ENCODE results near the gene CACNA2D1. TPM values are rescaled to one million over a fixed set of nuclear protein-coding genes. Genes with fewer than 3 reads are reported as not detected.

Gene CACNA2D1
- total and polyA plus RNA-seq, 7 experiments from 2014 or later, result not detected

- H3K4me3 ChIP-seq (ENCODE audit: low read length), result no peak overlapping the region
- H3K27me3 Mint-ChIP-seq, result no peaks in the 10 kb centered on the region
- H3K4me1 ChIP-seq (ENCODE audit: control insufficient read depth in 2 of 2, insufficient read depth in 2 of 2, low read length in 2 of 2), result no peaks in the 10 kb centered on the region
- H3K4me1 Mint-ChIP-seq, result no peaks in the 10 kb centered on the region
- no peak overlapping the region for H3K27ac ChIP-seq (ENCODE audit: low read depth, low read length)
- ChIA-PET CTCF (no interaction called here), POLR2A (no interaction called here)
- no peak for ATAC-seq
- no peaks in the 10 kb centered on the region for H3K36me3 Mint-ChIP-seq
- H3K27ac Mint-ChIP-seq, result no peak overlapping the region
- no peak overlapping the region for H3K4me3 Mint-ChIP-seq
- H3K36me3 ChIP-seq (ENCODE audit: control insufficient read depth in 2 of 3, insufficient read depth in 3 of 3, low read length in 3 of 3), result no peaks in the 10 kb centered on the region
- H3K9me3 Mint-ChIP-seq, result peaks cover 0 to 15% (median 5%) of the 10 kb centered on the region in 11 donors
- intact Hi-C loops (cut with micrococcal nuclease), result no loop called here
- no peak for DNase-seq
- no peaks in the 10 kb centered on the region for H3K27me3 ChIP-seq (ENCODE audit: control insufficient read depth in 2 of 2, insufficient read depth in 2 of 2, low read length in 2 of 2)
- no peaks in the 10 kb centered on the region for H3K9me3 ChIP-seq (ENCODE audit: control insufficient read depth in 2 of 3, low read length in 3 of 3)
Measured at GRCh38 chr7:82396343-82396742, 47.2 kb downstream of the CACNA2D1 start.

- no peaks in the 10 kb centered on the region for H3K4me1 Mint-ChIP-seq
- CTCF ChIA-PET, result no interaction called here
- POLR2A ChIA-PET, result no interaction called here
- Histone ChIP-seq H3K4me1 (ENCODE audit: control insufficient read depth in 2 of 2, insufficient read depth in 2 of 2, low read length in 2 of 2) (no peaks in the 10 kb centered on the region), H3K9me3 (ENCODE audit: control insufficient read depth in 2 of 3, low read length in 3 of 3) (no peaks in the 10 kb centered on the region), H3K27me3 (ENCODE audit: control insufficient read depth in 2 of 2, insufficient read depth in 2 of 2, low read length in 2 of 2) (no peaks in the 10 kb centered on the region), H3K4me3 (ENCODE audit: low read length) (no peak overlapping the region), H3K36me3 (ENCODE audit: control insufficient read depth in 2 of 3, insufficient read depth in 3 of 3, low read length in 3 of 3) (no peaks in the 10 kb centered on the region), H3K27ac (ENCODE audit: low read depth, low read length) (no peak overlapping the region)
- intact Hi-C loops (cut with micrococcal nuclease), result no loop called here
- no peak overlapping the region for H3K27ac Mint-ChIP-seq
- peaks cover 0 to 15% (median 5%) of the 10 kb centered on the region in 11 donors for H3K9me3 Mint-ChIP-seq
- H3K36me3 Mint-ChIP-seq, result no peaks in the 10 kb centered on the region
- H3K27me3 Mint-ChIP-seq, result no peaks in the 10 kb centered on the region
- no peak for ATAC-seq
- no peak overlapping the region for H3K4me3 Mint-ChIP-seq
- DNase-seq, result no peak
Measured at GRCh38 chr7:82395147-82395546, 48.4 kb downstream of the CACNA2D1 start.

- ATAC-seq, result no peak
Measured at GRCh38 chr7:82393840-82394220, 49.7 kb downstream of the CACNA2D1 start.

GRCh38 chr7:82393076-82393839 is 50.3 kb downstream of the CACNA2D1 start:
- DNase-seq, result no peak
- Histone ChIP-seq H3K4me1 (ENCODE audit: control insufficient read depth in 2 of 2, insufficient read depth in 2 of 2, low read length in 2 of 2) (no peaks in the 10 kb centered on the region), H3K4me3 (ENCODE audit: low read length) (no peak overlapping the region), H3K27me3 (ENCODE audit: control insufficient read depth in 2 of 2, insufficient read depth in 2 of 2, low read length in 2 of 2) (no peaks in the 10 kb centered on the region), H3K9me3 (ENCODE audit: control insufficient read depth in 2 of 3, low read length in 3 of 3) (no peaks in the 10 kb centered on the region), H3K36me3 (ENCODE audit: control insufficient read depth in 2 of 3, insufficient read depth in 3 of 3, low read length in 3 of 3) (no peaks in the 10 kb centered on the region), H3K27ac (ENCODE audit: low read depth, low read length) (no peak overlapping the region)
- POLR2A ChIA-PET, result interaction anchor here (0.6 kb wide), 1 partner anchor 33 kb away, joined by 5 read pairs; no protein-coding TSS in a partner anchor
- Mint-ChIP-seq H3K4me3 (no peak overlapping the region), H3K36me3 (no peaks in the 10 kb centered on the region), H3K4me1 (no peaks in the 10 kb centered on the region), H3K9me3 (peaks cover 0 to 6% (median 0%) of the 10 kb centered on the region in 11 donors), H3K27ac (no peak overlapping the region), H3K27me3 (no peaks in the 10 kb centered on the region)
- intact Hi-C loops (cut with micrococcal nuclease), result no loop called here
- CTCF ChIA-PET, result no interaction called here
- no peak for ATAC-seq

More at GRCh38 chr7:82393840-82394220, 49.7 kb downstream of the CACNA2D1 start:
- Mint-ChIP-seq H3K9me3 (peaks cover 0 to 9% (median 2%) of the 10 kb centered on the region in 11 donors), H3K27me3 (no peaks in the 10 kb centered on the region), H3K36me3 (no peaks in the 10 kb centered on the region), H3K4me3 (no peak overlapping the region), H3K27ac (no peak overlapping the region), H3K4me1 (no peaks in the 10 kb centered on the region)
- Histone ChIP-seq H3K9me3 (ENCODE audit: control insufficient read depth in 2 of 3, low read length in 3 of 3) (no peaks in the 10 kb centered on the region), H3K27me3 (ENCODE audit: control insufficient read depth in 2 of 2, insufficient read depth in 2 of 2, low read length in 2 of 2) (no peaks in the 10 kb centered on the region), H3K27ac (ENCODE audit: low read depth, low read length) (no peak overlapping the region), H3K4me1 (ENCODE audit: control insufficient read depth in 2 of 2, insufficient read depth in 2 of 2, low read length in 2 of 2) (no peaks in the 10 kb centered on the region), H3K36me3 (ENCODE audit: control insufficient read depth in 2 of 3, insufficient read depth in 3 of 3, low read length in 3 of 3) (no peaks in the 10 kb centered on the region), H3K4me3 (ENCODE audit: low read length) (no peak overlapping the region)
- ChIA-PET POLR2A (interaction anchor here (0.6 kb wide), 1 partner anchor 33 kb away, joined by 5 read pairs; no protein-coding TSS in a partner anchor), CTCF (no interaction called here)
- no peak for DNase-seq
- intact Hi-C loops (cut with micrococcal nuclease), result no loop called here

- CTCF ChIA-PET, result no interaction called here
- no peak overlapping the region for H3K27ac ChIP-seq (ENCODE audit: low read depth, low read length)
- POLR2A ChIA-PET, result no interaction called here
- H3K27me3 Mint-ChIP-seq, result no peaks in the 10 kb centered on the region
- H3K9me3 ChIP-seq (ENCODE audit: control insufficient read depth in 2 of 3, low read length in 3 of 3), result no peaks in the 10 kb centered on the region
- DNase-seq, result no peak
- no peaks in the 10 kb centered on the region for H3K4me1 ChIP-seq (ENCODE audit: control insufficient read depth in 2 of 2, insufficient read depth in 2 of 2, low read length in 2 of 2)
- no peaks in the 10 kb centered on the region for H3K4me1 Mint-ChIP-seq
- intact Hi-C loops (cut with micrococcal nuclease), result no loop called here
- H3K27me3 ChIP-seq (ENCODE audit: control insufficient read depth in 2 of 2, insufficient read depth in 2 of 2, low read length in 2 of 2), result no peaks in the 10 kb centered on the region
- H3K36me3 ChIP-seq (ENCODE audit: control insufficient read depth in 2 of 3, insufficient read depth in 3 of 3, low read length in 3 of 3), result no peaks in the 10 kb centered on the region
- H3K4me3 Mint-ChIP-seq, result no peak overlapping the region
- no peak overlapping the region for H3K27ac Mint-ChIP-seq
- no peak overlapping the region for H3K4me3 ChIP-seq (ENCODE audit: low read length)
- ATAC-seq, result no peak
- peaks cover 0 to 6% (median 0%) of the 10 kb centered on the region in 11 donors for H3K9me3 Mint-ChIP-seq
- H3K36me3 Mint-ChIP-seq, result no peaks in the 10 kb centered on the region
Measured at GRCh38 chr7:82390936-82391335, 52.6 kb downstream of the CACNA2D1 start.

- no peak overlapping the region for H3K27ac Mint-ChIP-seq
- Histone ChIP-seq H3K4me3 (ENCODE audit: low read length) (no peak overlapping the region), H3K27me3 (ENCODE audit: control insufficient read depth in 2 of 2, insufficient read depth in 2 of 2, low read length in 2 of 2) (no peaks in the 10 kb centered on the region), H3K4me1 (ENCODE audit: control insufficient read depth in 2 of 2, insufficient read depth in 2 of 2, low read length in 2 of 2) (no peaks in the 10 kb centered on the region), H3K36me3 (ENCODE audit: control insufficient read depth in 2 of 3, insufficient read depth in 3 of 3, low read length in 3 of 3) (no peaks in the 10 kb centered on the region), H3K9me3 (ENCODE audit: control insufficient read depth in 2 of 3, low read length in 3 of 3) (no peaks in the 10 kb centered on the region), H3K27ac (ENCODE audit: low read depth, low read length) (no peak overlapping the region)
- peaks cover 0 to 6% (median 0%) of the 10 kb centered on the region in 11 donors for H3K9me3 Mint-ChIP-seq
- no peaks in the 10 kb centered on the region for H3K36me3 Mint-ChIP-seq
- intact Hi-C loops (cut with micrococcal nuclease), result no loop called here
- H3K4me3 Mint-ChIP-seq, result no peak overlapping the region
- POLR2A ChIA-PET, result no interaction called here
- no peaks in the 10 kb centered on the region for H3K27me3 Mint-ChIP-seq
- ATAC-seq (no peak), DNase-seq (no peak)
- H3K4me1 Mint-ChIP-seq, result no peaks in the 10 kb centered on the region
- CTCF ChIA-PET, result interaction anchor here (0.7 kb wide), 1 partner anchor 324 kb away, joined by 4 read pairs; no protein-coding TSS in a partner anchor
Measured at GRCh38 chr7:82389876-82390275, 53.7 kb downstream of the CACNA2D1 start.

- DNase-seq (no peak), ATAC-seq (no peak)
- H3K36me3 Mint-ChIP-seq, result no peaks in the 10 kb centered on the region
- peaks cover 0 to 6% (median 0%) of the 10 kb centered on the region in 11 donors for H3K9me3 Mint-ChIP-seq
- no peak overlapping the region for H3K27ac ChIP-seq (ENCODE audit: low read depth, low read length)
- no peaks in the 10 kb centered on the region for H3K27me3 ChIP-seq (ENCODE audit: control insufficient read depth in 2 of 2, insufficient read depth in 2 of 2, low read length in 2 of 2)
- H3K9me3 ChIP-seq (ENCODE audit: control insufficient read depth in 2 of 3, low read length in 3 of 3), result no peaks in the 10 kb centered on the region
- no peaks in the 10 kb centered on the region for H3K27me3 Mint-ChIP-seq
- no peaks in the 10 kb centered on the region for H3K36me3 ChIP-seq (ENCODE audit: control insufficient read depth in 2 of 3, insufficient read depth in 3 of 3, low read length in 3 of 3)
- intact Hi-C loops (cut with micrococcal nuclease), result no loop called here
- no peaks in the 10 kb centered on the region for H3K4me1 ChIP-seq (ENCODE audit: control insufficient read depth in 2 of 2, insufficient read depth in 2 of 2, low read length in 2 of 2)
- no peak overlapping the region for H3K4me3 Mint-ChIP-seq
- CTCF ChIA-PET, result no interaction called here
- H3K27ac Mint-ChIP-seq, result no peak overlapping the region
- no peak overlapping the region for H3K4me3 ChIP-seq (ENCODE audit: low read length)
- POLR2A ChIA-PET, result no interaction called here
- H3K4me1 Mint-ChIP-seq, result no peaks in the 10 kb centered on the region
Measured at GRCh38 chr7:82388138-82388537, 55.4 kb downstream of the CACNA2D1 start.

Data from naive thymus-derived CD4-positive, alpha-beta T cell (primary cell).